ENCODE data around the gene ANKRD6. TPM values are rescaled to one million over a fixed set of nuclear protein-coding genes. Genes with fewer than 3 reads are reported as not detected.

The ANKRD6 gene
- polyA plus RNA-seq, 1 of the 3 experiments (the other 2 are of a cell fraction) = 2.6 TPM

DNA sequence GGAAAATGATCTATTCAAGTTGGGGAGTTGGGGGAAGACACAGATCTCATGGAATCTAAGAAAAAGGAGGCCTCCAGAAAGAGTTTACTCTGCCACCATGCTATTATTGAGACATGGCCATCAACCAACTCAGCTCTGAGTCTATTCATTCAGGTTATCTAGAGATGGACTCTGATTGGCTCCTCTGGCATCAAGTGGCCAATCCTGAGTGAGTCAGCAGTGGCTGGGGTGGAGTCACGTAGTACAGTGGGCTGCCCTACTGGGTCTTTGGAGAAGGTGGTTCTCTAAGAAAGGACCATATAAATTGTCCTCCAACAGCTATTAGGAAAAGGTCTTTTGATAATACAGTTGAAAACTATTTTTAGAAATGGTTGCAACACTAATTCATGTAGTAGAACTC is 163.5 kb downstream of the ANKRD6 start:
- CTCF ChIA-PET = interaction anchor here (0.7 to 5.0 kb wide), 2 partner anchors 104 to 163 kb away, joined by 3 to 35 read pairs; partner anchors contain the start of gene ANKRD6
- H3F3A ChIP-seq (replicated peaks; ENCODE audit: insufficient read depth) = no peaks in the 10 kb centered on the region
- H3K9me3 ChIP-seq = no peaks in the 10 kb centered on the region
- no peak overlapping the region for H3K4me3 ChIP-seq (ENCODE audit: low read depth in 2 of 2, low read length in 1 of 2)
- no peak overlapping the region for H3K9ac ChIP-seq
- H4K20me1 ChIP-seq (ENCODE audit: insufficient read depth) = no peaks in the 10 kb centered on the region
- H3K27me3 ChIP-seq (ENCODE audit: insufficient read depth) = no peaks in the 10 kb centered on the region
- POLR2A ChIA-PET = no interaction called here
- DNase-seq = no peak
- no peaks in the 10 kb centered on the region for H3K9me2 ChIP-seq
- no peak overlapping the region for H3K27ac ChIP-seq (ENCODE audit: low read depth in 2 of 2, low read length in 1 of 2)
- 43% methylated on average over 1 of the region's 1 CpG for WGBS (ENCODE audit: low lambda C conversion rate)
- H3K4me1 ChIP-seq (ENCODE audit: control insufficient read depth in 1 of 2, insufficient read depth in 2 of 2, low read depth in 1 of 2, low read length in 1 of 2) = no peaks in the 10 kb centered on the region
- H3K79me2 ChIP-seq (ENCODE audit: insufficient read depth) = no peaks in the 10 kb centered on the region
- TF ChIP-seq FOXM1 (IDR thresholded peaks at IDR 0.05; ENCODE audit: low read depth) (no peak), NFIC (IDR thresholded peaks at IDR 0.05; ENCODE audit: borderline replicate concordance) (no peak), CHD2 (IDR thresholded peaks at IDR 0.05; ENCODE audit: low read length, partially characterized antibody) (no peak), GATA2 (CRISPR knock-in tag; IDR thresholded peaks at IDR 0.05) (no peak), TCF12 (IDR thresholded peaks at IDR 0.05) (no peak), RFX5 (IDR thresholded peaks at IDR 0.05; ENCODE audit: low read length) (no peak), USF1 (IDR thresholded peaks at IDR 0.05; ENCODE audit: borderline replicate concordance, low read depth) (no peak), FOXJ3 (CRISPR knock-in tag; IDR thresholded peaks at IDR 0.05) (no peak), POLR2AphosphoS5 (IDR thresholded peaks at IDR 0.05; ENCODE audit: low read depth, low read length) (no peak), TEAD4 (IDR thresholded peaks at IDR 0.05; ENCODE audit: borderline replicate concordance, insufficient read depth) (no peak), MXI1 (IDR thresholded peaks at IDR 0.05; ENCODE audit: low read depth, low read length) (no peak), EZH2phosphoT487 (IDR thresholded peaks at IDR 0.05; ENCODE audit: borderline replicate concordance, low read depth) (no peak), RCOR1 (IDR thresholded peaks at IDR 0.05; ENCODE audit: low read length) (no peak)
- TF ChIP-seq, protein P1, sequence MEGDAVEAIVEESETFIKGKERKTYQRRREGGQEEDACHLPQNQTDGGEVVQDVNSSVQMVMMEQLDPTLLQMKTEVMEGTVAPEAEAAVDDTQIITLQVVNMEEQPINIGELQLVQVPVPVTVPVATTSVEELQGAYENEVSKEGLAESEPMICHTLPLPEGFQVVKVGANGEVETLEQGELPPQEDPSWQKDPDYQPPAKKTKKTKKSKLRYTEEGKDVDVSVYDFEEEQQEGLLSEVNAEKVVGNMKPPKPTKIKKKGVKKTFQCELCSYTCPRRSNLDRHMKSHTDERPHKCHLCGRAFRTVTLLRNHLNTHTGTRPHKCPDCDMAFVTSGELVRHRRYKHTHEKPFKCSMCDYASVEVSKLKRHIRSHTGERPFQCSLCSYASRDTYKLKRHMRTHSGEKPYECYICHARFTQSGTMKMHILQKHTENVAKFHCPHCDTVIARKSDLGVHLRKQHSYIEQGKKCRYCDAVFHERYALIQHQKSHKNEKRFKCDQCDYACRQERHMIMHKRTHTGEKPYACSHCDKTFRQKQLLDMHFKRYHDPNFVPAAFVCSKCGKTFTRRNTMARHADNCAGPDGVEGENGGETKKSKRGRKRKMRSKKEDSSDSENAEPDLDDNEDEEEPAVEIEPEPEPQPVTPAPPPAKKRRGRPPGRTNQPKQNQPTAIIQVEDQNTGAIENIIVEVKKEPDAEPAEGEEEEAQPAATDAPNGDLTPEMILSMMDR (IDR thresholded peaks at IDR 0.05) = no peak
- TF ChIP-seq, protein P2, sequence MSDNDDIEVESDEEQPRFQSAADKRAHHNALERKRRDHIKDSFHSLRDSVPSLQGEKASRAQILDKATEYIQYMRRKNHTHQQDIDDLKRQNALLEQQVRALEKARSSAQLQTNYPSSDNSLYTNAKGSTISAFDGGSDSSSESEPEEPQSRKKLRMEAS (IDR thresholded peaks at IDR 0.05; ENCODE audit: low read depth) = no peak
- TF ChIP-seq, protein P3, sequence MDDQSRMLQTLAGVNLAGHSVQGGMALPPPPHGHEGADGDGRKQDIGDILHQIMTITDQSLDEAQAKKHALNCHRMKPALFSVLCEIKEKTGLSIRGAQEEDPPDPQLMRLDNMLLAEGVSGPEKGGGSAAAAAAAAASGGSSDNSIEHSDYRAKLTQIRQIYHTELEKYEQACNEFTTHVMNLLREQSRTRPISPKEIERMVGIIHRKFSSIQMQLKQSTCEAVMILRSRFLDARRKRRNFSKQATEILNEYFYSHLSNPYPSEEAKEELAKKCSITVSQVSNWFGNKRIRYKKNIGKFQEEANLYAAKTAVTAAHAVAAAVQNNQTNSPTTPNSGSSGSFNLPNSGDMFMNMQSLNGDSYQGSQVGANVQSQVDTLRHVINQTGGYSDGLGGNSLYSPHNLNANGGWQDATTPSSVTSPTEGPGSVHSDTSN (IDR thresholded peaks at IDR 0.05) = no peak
- no peak overlapping the region for H3K4me2 ChIP-seq
- no peaks in the 10 kb centered on the region for H3K36me3 ChIP-seq (replicated peaks in 1 of 2; ENCODE audit: control insufficient read depth in 1 of 2, insufficient read depth in 2 of 2, low read length in 1 of 2)
- H2AFZ ChIP-seq (ENCODE audit: low read depth) = no peak overlapping the region
